Stomach smooth muscle (tissue), 2 donors: ENCODE data around the gene TTC24.
"Not testable (repeated sequence)": the region's sequence is repeated elsewhere in the genome, so short reads cannot be mapped to it uniquely, and the experiment has no call there.

Experiments
- H3K27ac ChIP-seq: one replicate; pipeline ENCODE4 v1.7.0; 2013; ENCODE audit warnings: mild to moderate bottlenecking, low read length, inconsistent platforms
- H3K27me3 ChIP-seq, 2 donors: one replicate each; pipeline ENCODE4 v1.7.0; 2013; ENCODE audit warnings: low read length in 2 of 2; ENCODE audit not compliant: insufficient read depth in 2 of 2, control insufficient read depth in 1 of 2
- H3K36me3 ChIP-seq, 2 donors: one replicate each; pipeline ENCODE4 v1.7.0; 2013; ENCODE audit warnings: low read length in 2 of 2; ENCODE audit not compliant: control insufficient read depth in 2 of 2, insufficient read depth in 2 of 2
- H3K4me1 ChIP-seq: one replicate; pipeline ENCODE4 v1.7.0; 2013; ENCODE audit warnings: low read length; ENCODE audit not compliant: control insufficient read depth, insufficient read depth
- H3K4me3 ChIP-seq, 2 donors: one replicate each; pipeline ENCODE4 v1.7.0; 2013; ENCODE audit warnings: low read length in 2 of 2
- H3K9ac ChIP-seq, 2 donors: one replicate each; pipeline ENCODE4 v1.7.0; 2013; ENCODE audit warnings: low read length in 2 of 2, mild to moderate bottlenecking in 1 of 2
- H3K9me3 ChIP-seq, 2 donors: one replicate each; pipeline ENCODE4 v1.7.0; 2013; ENCODE audit warnings: low read length in 2 of 2; ENCODE audit not compliant: control insufficient read depth in 2 of 2
- donor health status: healthy.
- donor health status: Pancreatic carcinoma.

The TTC24 gene

DNA sequence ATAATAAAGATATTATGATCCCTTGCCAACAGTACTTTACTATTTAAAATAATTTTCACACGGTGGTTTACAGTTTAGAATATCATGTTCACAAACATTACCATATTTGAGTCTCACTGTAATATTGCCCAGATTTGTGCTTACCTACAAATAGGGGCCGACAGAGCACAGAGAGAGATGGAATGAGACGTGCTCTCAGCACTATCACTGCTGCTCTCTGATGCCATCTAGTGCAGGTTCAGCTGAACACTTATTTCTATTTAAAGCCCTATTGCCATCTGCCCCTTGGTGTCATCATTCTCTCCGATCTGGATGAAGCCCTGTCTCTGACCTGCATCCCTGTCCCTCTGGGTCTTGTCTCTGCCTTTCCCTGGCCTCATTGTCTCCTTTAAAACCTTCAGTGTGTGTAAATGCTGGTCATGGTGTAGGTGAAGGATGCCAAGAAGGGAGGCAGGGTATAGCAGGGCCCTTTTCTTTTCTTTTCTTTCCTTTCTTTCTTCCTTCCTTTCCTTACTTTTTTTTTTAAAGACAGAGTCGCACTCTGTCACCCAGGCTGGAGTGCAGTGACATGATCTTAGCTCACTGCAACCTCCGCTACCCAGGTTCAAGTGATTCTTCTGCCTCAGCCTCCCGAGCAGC lies 28.6 kb downstream of the TTC24 start:
- H3K27ac ChIP-seq, result no peak overlapping the region
- H3K9ac ChIP-seq, result peak overlapping the region in 1 of 2 donors; percentile 58
- no peaks in the 10 kb centered on the region for H3K4me1 ChIP-seq
- H3K27me3 ChIP-seq, result no peaks in the 10 kb centered on the region
- no peak overlapping the region for H3K4me3 ChIP-seq
- no peaks in the 10 kb centered on the region for H3K9me3 ChIP-seq
- no peaks in the 10 kb centered on the region for H3K36me3 ChIP-seq

GRCh38 chr1:156608981-156609380 lies 29.5 kb downstream of the TTC24 start:
- no peaks in the 10 kb centered on the region for H3K4me1 ChIP-seq
- H3K36me3 ChIP-seq, result no peaks in the 10 kb centered on the region
- H3K27me3 ChIP-seq, result no peaks in the 10 kb centered on the region
- no peak overlapping the region for H3K4me3 ChIP-seq
- H3K9me3 ChIP-seq, result no peaks in the 10 kb centered on the region
- no peak overlapping the region for H3K27ac ChIP-seq
- H3K9ac ChIP-seq, result no peak overlapping the region

DNA sequence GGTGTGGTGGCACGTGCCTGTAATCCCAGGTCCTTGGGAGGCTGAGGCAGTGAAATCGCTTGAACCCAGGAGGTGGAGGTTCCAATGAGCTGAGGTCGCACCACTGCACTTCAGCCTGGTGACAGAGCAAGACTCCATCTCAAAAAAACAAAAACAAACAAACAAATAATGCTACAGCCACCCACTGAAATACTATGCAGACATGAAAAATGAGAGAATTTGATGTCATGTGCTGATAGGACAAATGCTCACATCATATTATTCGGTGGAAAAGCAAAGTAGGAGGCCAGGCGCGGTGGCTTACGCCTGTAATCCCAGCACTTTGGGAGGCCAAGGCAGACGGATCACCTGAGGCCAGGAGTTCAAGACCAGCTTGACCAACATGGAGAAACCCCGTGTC lies 30.5 kb downstream of the TTC24 start:
- H3K36me3 ChIP-seq, H3K27me3 ChIP-seq, H3K4me3 ChIP-seq, H3K9me3 ChIP-seq, H3K9ac ChIP-seq, H3K4me1 ChIP-seq, H3K27ac ChIP-seq: not testable (repeated sequence)

- H3K27me3 ChIP-seq, result no peaks in the 10 kb centered on the region
- no peak overlapping the region for H3K9ac ChIP-seq
- H3K27ac ChIP-seq, result no peak overlapping the region
- no peaks in the 10 kb centered on the region for H3K9me3 ChIP-seq
- H3K4me1 ChIP-seq, result peaks cover 25% of the 10 kb centered on the region
- H3K4me3 ChIP-seq, result no peak overlapping the region
- no peaks in the 10 kb centered on the region for H3K36me3 ChIP-seq
Measured at GRCh38 chr1:156612666-156613065, 33.1 kb downstream of the TTC24 start.

GRCh38 chr1:156615946-156616345 lies 36.4 kb downstream of the TTC24 start:
- peak overlapping the region; percentile 74 for H3K27ac ChIP-seq
- peak overlapping the region; percentile 2 to 40 for H3K4me3 ChIP-seq
- H3K27me3 ChIP-seq, result peaks cover 0 to 5% of the 10 kb centered on the region in 2 donors
- peaks cover 25% of the 10 kb centered on the region for H3K4me1 ChIP-seq
- no peaks in the 10 kb centered on the region for H3K9me3 ChIP-seq
- H3K9ac ChIP-seq, result no peak overlapping the region
- no peaks in the 10 kb centered on the region for H3K36me3 ChIP-seq

- H3K4me1 ChIP-seq, result peaks cover 25% of the 10 kb centered on the region
- peaks cover 0 to 5% of the 10 kb centered on the region in 2 donors for H3K27me3 ChIP-seq
- H3K36me3 ChIP-seq, result no peaks in the 10 kb centered on the region
- peak overlapping the region; percentile 74 for H3K27ac ChIP-seq
- no peaks in the 10 kb centered on the region for H3K9me3 ChIP-seq
- H3K9ac ChIP-seq, result no peak overlapping the region
- peak overlapping the region; percentile 9 to 40 for H3K4me3 ChIP-seq
Measured at GRCh38 chr1:156616463-156616862, 36.9 kb downstream of the TTC24 start.

GRCh38 chr1:156618853-156619581 lies 39.5 kb downstream of the TTC24 start, which contains the start of gene HAPLN2:
Gene HAPLN2, plus strand, starts transcription at chr1:156619415. Its CDS starts 4,076 bp downstream, at chr1:156623491.
- H3K27me3 ChIP-seq, result peaks cover 5 to 13% of the 10 kb centered on the region in 2 donors
- H3K36me3 ChIP-seq, result no peaks in the 10 kb centered on the region
- no peak within 1 kb of the TSS for H3K9ac ChIP-seq
- H3K9me3 ChIP-seq, result no peaks in the 10 kb centered on the region
- peaks cover 29% of the 10 kb centered on the region for H3K4me1 ChIP-seq
- H3K4me3 ChIP-seq, result no peak within 1 kb of the TSS
- no peak within 1 kb of the TSS for H3K27ac ChIP-seq

DNA sequence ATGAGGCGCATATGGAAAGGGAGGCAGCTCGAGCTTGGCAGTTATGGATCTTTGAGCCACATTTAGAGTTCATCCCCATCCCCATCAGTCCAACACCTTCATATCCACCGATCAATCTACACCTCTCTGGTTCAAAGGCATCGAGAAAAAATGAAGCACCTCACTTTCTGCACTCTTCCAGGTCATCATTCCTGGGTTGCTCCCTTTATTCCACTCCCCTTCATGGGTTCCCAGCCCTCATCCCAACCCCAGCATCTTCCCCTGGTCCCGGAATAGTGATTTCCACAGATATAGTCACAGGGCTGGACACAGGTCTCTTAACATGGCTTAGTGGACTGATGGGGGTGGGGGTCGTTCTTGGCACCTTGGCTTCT lies 40.0 kb downstream of the TTC24 start:
- Histone ChIP-seq H3K36me3 (no peaks in the 10 kb centered on the region), H3K4me3 (no peak overlapping the region), H3K9me3 (no peaks in the 10 kb centered on the region), H3K27me3 (peaks cover 11 to 18% of the 10 kb centered on the region in 2 donors), H3K9ac (no peak overlapping the region), H3K27ac (no peak overlapping the region), H3K4me1 (peaks cover 32% of the 10 kb centered on the region)

DNA sequence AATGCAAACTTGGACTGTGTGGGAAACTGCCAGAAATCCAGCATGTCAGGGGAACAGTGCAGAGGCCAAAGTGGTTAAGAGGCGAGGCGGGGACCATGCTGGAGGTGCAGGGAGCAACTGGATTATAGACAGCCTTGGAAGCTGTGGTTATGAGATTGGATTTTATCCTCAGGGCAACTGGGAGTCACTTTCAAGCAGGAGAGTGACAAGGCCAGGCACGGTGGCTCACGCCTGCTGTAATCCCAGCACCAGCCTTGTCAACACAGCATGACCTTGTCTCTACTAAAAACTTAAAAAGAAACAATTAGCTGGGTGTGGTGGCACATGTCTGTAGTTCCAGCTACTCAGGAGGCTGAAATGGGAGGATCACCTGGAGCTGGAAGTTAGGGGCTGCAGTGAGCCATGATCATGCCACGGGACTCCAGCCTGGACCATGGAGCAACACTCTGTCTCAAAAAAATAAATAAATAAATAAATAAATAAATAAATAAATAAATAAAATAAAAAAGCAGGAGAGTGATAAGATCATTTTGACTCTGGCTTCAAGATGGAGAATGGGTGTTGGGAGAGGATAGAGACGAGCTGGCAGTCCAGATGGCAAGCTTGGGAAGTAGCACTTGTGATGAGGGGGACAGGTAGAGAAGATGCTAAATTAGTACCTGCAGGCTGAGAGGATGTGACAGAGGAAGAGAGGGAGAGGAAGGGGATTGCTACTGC lies 43.2 kb downstream of the TTC24 start:
- no peak overlapping the region for H3K9ac ChIP-seq
- peaks cover 22% of the 10 kb centered on the region for H3K4me1 ChIP-seq
- H3K27me3 ChIP-seq, result peaks cover 32 to 40% of the 10 kb centered on the region in 2 donors
- no peaks in the 10 kb centered on the region for H3K9me3 ChIP-seq
- no peak overlapping the region for H3K4me3 ChIP-seq
- H3K27ac ChIP-seq, result no peak overlapping the region
- no peaks in the 10 kb centered on the region for H3K36me3 ChIP-seq

- Histone ChIP-seq H3K4me3 (peak overlapping the region; percentile 25 to 70), H3K9ac (no peak overlapping the region), H3K27me3 (peaks cover 31 to 41% of the 10 kb centered on the region in 2 donors), H3K9me3 (no peaks in the 10 kb centered on the region), H3K27ac (no peak overlapping the region), H3K4me1 (peaks cover 22% of the 10 kb centered on the region), H3K36me3 (no peaks in the 10 kb centered on the region)
Measured at GRCh38 chr1:156623946-156624813, 44.7 kb downstream of the TTC24 start.
